ENCODE data around the gene RPTOR. TPM values are rescaled to one million over a fixed set of nuclear protein-coding genes. Genes with fewer than 3 reads are reported as not detected.

Gene RPTOR
- total RNA-seq, 1 donor from 2014 or later, result 21.8 TPM

DNA sequence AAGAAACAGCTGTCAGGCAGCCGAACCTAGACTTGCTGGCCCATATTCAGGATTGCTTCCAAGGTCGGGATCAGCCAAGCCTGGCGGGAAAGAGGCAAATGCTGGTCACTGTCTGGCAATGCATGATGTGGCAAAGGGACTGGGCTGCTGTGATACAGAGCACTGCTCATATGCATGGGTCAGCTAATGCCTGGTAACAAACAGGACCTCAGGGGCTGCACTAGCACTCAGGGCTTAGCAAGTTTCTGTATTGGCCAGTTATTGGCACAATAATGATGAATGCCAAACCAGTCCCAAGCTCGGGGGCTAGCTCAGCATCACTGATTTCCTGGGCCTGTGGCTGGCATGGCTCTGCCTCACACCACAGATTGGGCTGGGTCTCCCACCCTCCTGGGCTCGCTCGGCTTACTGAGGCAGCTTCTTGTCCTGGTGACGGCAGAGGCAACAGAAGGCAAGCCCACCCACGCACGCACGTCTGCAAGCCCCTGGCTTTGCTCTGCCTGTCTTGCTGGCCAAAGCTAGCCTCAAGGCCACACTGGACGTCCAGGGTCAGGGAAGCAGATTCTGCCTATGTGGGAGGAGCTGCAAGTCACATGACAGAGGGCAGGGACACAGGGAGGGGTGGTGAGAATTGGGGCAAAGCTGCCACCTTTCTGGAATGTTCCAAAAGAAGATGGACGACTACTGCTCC lies 21.4 kb upstream of the RPTOR start:
- Histone ChIP-seq H3K27ac (replicated peaks) (no peak overlapping the region), H3K4me3 (no peak overlapping the region), H3K27me3 (ENCODE audit: low read depth) (peaks cover 49% of the 10 kb centered on the region), H3K4me1 (no peaks in the 10 kb centered on the region), H3K36me3 (no peaks in the 10 kb centered on the region), H3K9me3 (replicated peaks) (no peaks in the 10 kb centered on the region)
- DNase-seq, result no peak
- intact Hi-C loops (cut with micrococcal nuclease), result no loop called here
- TF ChIP-seq, protein P1, sequence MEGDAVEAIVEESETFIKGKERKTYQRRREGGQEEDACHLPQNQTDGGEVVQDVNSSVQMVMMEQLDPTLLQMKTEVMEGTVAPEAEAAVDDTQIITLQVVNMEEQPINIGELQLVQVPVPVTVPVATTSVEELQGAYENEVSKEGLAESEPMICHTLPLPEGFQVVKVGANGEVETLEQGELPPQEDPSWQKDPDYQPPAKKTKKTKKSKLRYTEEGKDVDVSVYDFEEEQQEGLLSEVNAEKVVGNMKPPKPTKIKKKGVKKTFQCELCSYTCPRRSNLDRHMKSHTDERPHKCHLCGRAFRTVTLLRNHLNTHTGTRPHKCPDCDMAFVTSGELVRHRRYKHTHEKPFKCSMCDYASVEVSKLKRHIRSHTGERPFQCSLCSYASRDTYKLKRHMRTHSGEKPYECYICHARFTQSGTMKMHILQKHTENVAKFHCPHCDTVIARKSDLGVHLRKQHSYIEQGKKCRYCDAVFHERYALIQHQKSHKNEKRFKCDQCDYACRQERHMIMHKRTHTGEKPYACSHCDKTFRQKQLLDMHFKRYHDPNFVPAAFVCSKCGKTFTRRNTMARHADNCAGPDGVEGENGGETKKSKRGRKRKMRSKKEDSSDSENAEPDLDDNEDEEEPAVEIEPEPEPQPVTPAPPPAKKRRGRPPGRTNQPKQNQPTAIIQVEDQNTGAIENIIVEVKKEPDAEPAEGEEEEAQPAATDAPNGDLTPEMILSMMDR (IDR thresholded peaks at IDR 0.05; ENCODE audit: borderline replicate concordance), result no peak

DNA sequence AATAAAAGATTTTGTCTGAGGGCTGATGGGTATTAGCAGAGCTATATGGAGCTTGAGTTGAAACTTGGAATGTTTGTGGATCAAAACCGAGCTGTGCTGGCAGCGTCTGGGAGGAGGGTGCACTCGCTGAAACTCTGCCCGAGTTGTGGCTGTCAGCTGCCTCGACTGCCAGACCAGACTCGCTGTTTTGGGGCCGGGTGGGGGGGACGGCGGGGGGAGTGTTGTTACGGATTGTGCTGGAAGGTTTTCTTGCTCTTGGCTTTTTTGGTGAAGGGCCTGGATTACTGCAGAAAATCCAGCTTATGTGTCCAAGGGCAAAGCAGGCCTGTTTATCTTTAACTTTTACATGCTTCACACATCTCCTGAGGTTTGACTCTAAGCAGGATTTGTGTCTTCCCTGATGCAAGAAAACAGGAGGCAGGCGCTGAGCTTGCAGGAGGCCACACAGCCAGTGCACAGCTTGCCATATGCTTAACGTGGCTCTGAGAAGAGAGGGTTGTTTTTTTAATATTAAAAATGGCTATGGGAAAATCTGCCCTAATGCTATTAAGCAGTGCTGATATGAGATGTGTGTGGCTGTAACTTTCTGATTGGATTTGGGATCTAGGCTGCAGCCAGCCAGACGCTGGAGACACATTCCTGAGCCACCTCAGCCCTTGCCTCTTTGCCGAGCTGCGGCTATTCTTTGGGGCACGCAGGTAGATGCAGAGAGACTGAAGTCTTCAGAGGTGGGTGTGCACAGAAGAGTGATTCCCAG lies 20.5 kb upstream of the RPTOR start:
- DNase-seq, result no peak
- Histone ChIP-seq H3K36me3 (no peaks in the 10 kb centered on the region), H3K27me3 (ENCODE audit: low read depth) (peaks cover 56% of the 10 kb centered on the region), H3K4me3 (no peak overlapping the region), H3K4me1 (no peaks in the 10 kb centered on the region), H3K9me3 (replicated peaks) (no peaks in the 10 kb centered on the region), H3K27ac (replicated peaks) (no peak overlapping the region)
- intact Hi-C loops (cut with micrococcal nuclease), result no loop called here
- TF ChIP-seq, protein P1 (IDR thresholded peaks at IDR 0.05; ENCODE audit: borderline replicate concordance), result no peak

DNA sequence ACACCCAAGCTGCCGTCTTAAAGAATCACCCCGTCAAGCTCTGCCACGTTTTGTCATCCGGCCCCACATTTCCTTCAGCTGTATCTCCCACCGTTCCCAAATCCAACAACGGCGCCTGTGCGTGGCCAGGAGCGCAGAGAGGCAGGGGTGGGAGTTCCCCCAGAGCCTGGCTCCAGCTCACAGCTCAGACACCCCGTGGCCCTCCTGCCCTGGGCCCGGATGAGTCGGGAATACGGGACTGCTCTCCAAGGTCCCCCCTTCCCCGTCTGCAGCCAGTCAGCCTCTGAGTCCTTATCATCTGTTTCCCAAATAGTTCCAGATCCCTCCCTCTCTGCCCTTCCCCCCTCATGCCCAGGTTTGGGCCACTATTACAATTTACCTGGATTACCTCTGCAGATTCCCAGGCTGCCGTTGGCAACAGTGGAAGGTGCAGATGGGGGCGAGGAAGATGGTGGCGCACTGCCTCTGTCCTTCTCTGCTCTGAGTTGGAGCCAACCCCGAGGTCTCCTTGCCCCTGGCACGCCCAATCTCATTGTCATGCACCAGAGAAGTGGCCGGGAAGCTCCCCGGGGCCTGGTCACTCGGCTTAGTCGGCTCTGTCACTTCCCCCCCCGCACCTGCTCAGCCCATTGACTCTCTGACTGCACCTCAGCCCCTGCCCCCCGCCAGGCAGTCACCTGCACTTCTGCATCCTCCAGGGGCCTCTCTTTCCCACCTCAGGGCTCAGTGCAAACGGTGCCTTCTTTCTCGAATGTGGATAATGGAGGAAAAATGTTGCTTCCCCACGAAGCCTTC lies 18.3 kb upstream of the RPTOR start:
- no peak overlapping the region for H3K27ac ChIP-seq (replicated peaks)
- no peaks in the 10 kb centered on the region for H3K4me1 ChIP-seq
- no peak overlapping the region for H3K4me3 ChIP-seq
- no peaks in the 10 kb centered on the region for H3K9me3 ChIP-seq (replicated peaks)
- H3K27me3 ChIP-seq (ENCODE audit: low read depth), result peaks cover 78% of the 10 kb centered on the region
- no peaks in the 10 kb centered on the region for H3K36me3 ChIP-seq
- no peak for DNase-seq
- intact Hi-C loops (cut with micrococcal nuclease), result no loop called here
- TF ChIP-seq, protein P1 (IDR thresholded peaks at IDR 0.05; ENCODE audit: borderline replicate concordance), result no peak

DNA sequence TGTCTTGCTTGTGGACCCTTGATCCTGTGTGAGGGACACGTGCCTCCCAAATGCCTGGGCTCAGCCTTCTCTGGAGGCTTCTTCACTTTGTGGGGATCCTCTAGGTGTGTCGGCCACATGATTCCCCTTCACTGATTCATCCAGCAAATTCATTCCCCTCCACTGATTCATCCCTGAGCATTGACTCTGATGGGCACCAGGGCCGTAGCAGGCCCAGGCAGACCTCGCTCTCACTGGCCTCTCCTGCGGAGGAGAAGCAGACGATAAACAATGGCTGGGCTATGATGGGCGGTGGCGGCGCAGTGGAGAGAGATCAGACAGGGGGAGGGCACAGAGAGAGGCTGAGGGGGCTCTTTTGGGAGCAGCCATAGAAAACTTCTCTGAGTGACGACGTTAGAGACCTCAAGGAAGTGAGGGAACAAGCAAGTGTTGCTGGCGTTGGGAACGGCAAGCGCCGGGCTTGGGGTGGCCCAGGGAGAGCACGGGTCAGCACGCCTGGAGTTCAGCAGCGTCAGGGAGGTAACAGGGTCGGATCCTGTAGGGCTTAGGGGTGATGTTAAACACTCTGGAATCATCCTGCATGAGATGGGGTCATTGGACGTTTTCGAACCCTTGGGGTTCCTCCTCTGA lies 17.5 kb upstream of the RPTOR start:
- Histone ChIP-seq H3K4me3 (no peak overlapping the region), H3K4me1 (no peaks in the 10 kb centered on the region), H3K36me3 (no peaks in the 10 kb centered on the region), H3K27me3 (ENCODE audit: low read depth) (peaks cover 85% of the 10 kb centered on the region), H3K9me3 (replicated peaks) (no peaks in the 10 kb centered on the region), H3K27ac (replicated peaks) (no peak overlapping the region)
- TF ChIP-seq, protein P1 (IDR thresholded peaks at IDR 0.05; ENCODE audit: borderline replicate concordance), result no peak
- intact Hi-C loops (cut with micrococcal nuclease), result no loop called here
- no peak for DNase-seq

DNA sequence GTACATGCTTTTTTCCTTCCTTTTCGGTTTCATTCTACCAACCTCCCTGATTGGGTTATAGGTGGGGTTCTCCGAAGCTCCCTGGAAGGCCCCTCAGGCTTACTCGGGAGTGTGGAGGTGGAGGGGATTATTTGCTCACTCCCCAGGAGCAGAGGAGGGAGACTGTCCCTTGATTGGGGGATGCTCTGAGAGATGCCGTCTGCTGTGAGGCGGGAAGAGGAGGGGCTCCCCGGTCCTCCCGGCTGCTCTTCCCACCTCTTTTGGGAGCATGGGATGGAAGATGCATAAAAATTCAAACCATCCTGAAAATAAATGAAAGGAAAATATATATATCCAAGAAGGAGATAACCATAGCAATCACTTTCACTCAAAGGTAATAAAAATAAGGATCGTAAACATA lies 16.1 kb upstream of the RPTOR start:
- no peak for DNase-seq
- no peaks in the 10 kb centered on the region for H3K9me3 ChIP-seq (replicated peaks)
- TF ChIP-seq, protein P1 (IDR thresholded peaks at IDR 0.05; ENCODE audit: borderline replicate concordance), result no peak
- no peaks in the 10 kb centered on the region for H3K36me3 ChIP-seq
- no peak overlapping the region for H3K4me3 ChIP-seq
- no peak overlapping the region for H3K27ac ChIP-seq (replicated peaks)
- intact Hi-C loops (cut with micrococcal nuclease), result no loop called here
- H3K4me1 ChIP-seq, result no peaks in the 10 kb centered on the region
- H3K27me3 ChIP-seq (ENCODE audit: low read depth), result peaks cover 86% of the 10 kb centered on the region
